CD4-positive, alpha-beta memory T cell (primary cell): ENCODE data around the gene SNX3. TPM values are rescaled to one million over a fixed set of nuclear protein-coding genes. Genes with fewer than 3 reads are reported as not detected.
A peak's percentile ranks its signal among the peaks of the same experiment; 100 is the strongest.

ENCODE experiments used
- CTCF ChIA-PET: fragments of 350-600 bp; sonication (Branson Sonifier 250); formaldehyde crosslinking; loops from one replicate; lab custom pipeline; 2021; ENCODE audit warnings: inconsistent platforms; ENCODE audit not compliant: partially characterized antibody; lab: Charles Lee
- POLR2A ChIA-PET: fragments of 350-600 bp; sonication (Branson Sonifier 250); formaldehyde crosslinking; loops from one replicate; lab custom pipeline; 2021; ENCODE audit not compliant: partially characterized antibody; lab: Charles Lee
- DNase-seq, 5 donors: peaks; one replicate each; pipeline versions ENCODE4 v3.0.0 to v3.0.0-alpha.2; 2020 to 2022; ENCODE audit warnings: mixed read lengths in 1 of 5
- H3K27ac ChIP-seq: one replicate; pipeline ENCODE4 v1.7.0; 2013; ENCODE audit warnings: low read depth, low read length
- H3K27me3 ChIP-seq: 2 replicates; pipeline ENCODE4 v1.7.0; 2013; ENCODE audit warnings: mild to moderate bottlenecking, low read length, moderate library complexity; ENCODE audit not compliant: insufficient read depth
- H3K36me3 ChIP-seq: 2 replicates; pipeline ENCODE4 v1.7.0; 2013; ENCODE audit warnings: mild to moderate bottlenecking, low read length, moderate library complexity; ENCODE audit not compliant: insufficient read depth
- H3K4me1 ChIP-seq: 2 replicates; pipeline ENCODE4 v1.7.0; 2013; ENCODE audit warnings: mild to moderate bottlenecking, low read length, moderate library complexity; ENCODE audit not compliant: insufficient read depth
- H3K4me3 ChIP-seq, 2 donors: one replicate each; pipeline ENCODE4 v1.7.0; 2013; ENCODE audit warnings: low read length in 2 of 2, mild to moderate bottlenecking in 1 of 2
- H3K9me3 ChIP-seq, 2 donors: one replicate each; pipeline ENCODE4 v1.7.0; 2013; ENCODE audit warnings: low read length in 2 of 2, control low read depth in 1 of 2; ENCODE audit not compliant: control insufficient read depth in 1 of 2
- H3K27ac Mint-ChIP-seq, 7 donors: one replicate each; pipeline ENCODE4 v1.8.0; 2020 to 2021; ENCODE audit warnings: mixed read lengths in 7 of 7, mild to moderate bottlenecking in 6 of 7, inconsistent platforms in 3 of 7, moderate library complexity in 3 of 7
- H3K27me3 Mint-ChIP-seq, 2 donors: one replicate each; pipeline ENCODE4 v1.8.0; 2020 to 2021; ENCODE audit warnings: mixed read lengths in 2 of 2
- H3K36me3 Mint-ChIP-seq, 2 donors: one replicate each; pipeline ENCODE4 v1.8.0; 2020 to 2021; ENCODE audit warnings: mixed read lengths in 2 of 2, inconsistent platforms in 1 of 2, mild to moderate bottlenecking in 1 of 2
- H3K4me1 Mint-ChIP-seq, 4 donors: one replicate each; pipeline ENCODE4 v1.8.0; 2020 to 2021; ENCODE audit warnings: mixed read lengths in 4 of 4, mild to moderate bottlenecking in 1 of 4
- H3K4me3 Mint-ChIP-seq, 8 donors: one replicate each; pipeline ENCODE4 v1.8.0; 2020 to 2021; ENCODE audit warnings: mixed read lengths in 8 of 8, mild to moderate bottlenecking in 7 of 8, moderate library complexity in 6 of 8, inconsistent platforms in 3 of 8
- H3K9me3 Mint-ChIP-seq, 8 donors: one replicate each; pipeline ENCODE4 v1.8.0; 2020 to 2021; ENCODE audit warnings: mixed read lengths in 8 of 8, mild to moderate bottlenecking in 5 of 8, inconsistent platforms in 3 of 8, moderate library complexity in 1 of 8
- intact Hi-C: fragments of 100-400 bp; cut with micrococcal nuclease; formaldehyde crosslinking; loops from one replicate; pipeline ENCODE4 v1.15.1; 2023
- polyA plus RNA-seq, 2 donors: library from polyadenylated mRNA; unstranded; fragments of 300-500 nt; fragmentation: Illumina TruSeq; gene quantifications; one replicate each; pipeline ENCODE4 v1.2.3, GENCODE V29; 2021
- total RNA-seq, 2 experiments: library from RNA; stranded (reverse); gene quantifications; one replicate each; pipeline ENCODE4 v1.2.3, GENCODE V29; 2021

The SNX3 gene
- total and polyA plus RNA-seq, 4 experiments from 2014 or later = 65.9 to 261 (median 127) TPM

- H3K4me1 Mint-ChIP-seq = peaks cover 0 to 9% (median 1%) of the 10 kb centered on the region in 4 donors
- intact Hi-C loops = no loop called here
- H3K27me3 ChIP-seq = no peaks in the 10 kb centered on the region
- H3K36me3 Mint-ChIP-seq = peaks cover 42 to 58% of the 10 kb centered on the region in 2 donors
- no peaks in the 10 kb centered on the region for H3K27me3 Mint-ChIP-seq
- no peak for DNase-seq
- no peak overlapping the region for H3K27ac Mint-ChIP-seq
- no peak overlapping the region for H3K27ac ChIP-seq
- H3K4me1 ChIP-seq = no peaks in the 10 kb centered on the region
- no peaks in the 10 kb centered on the region for H3K9me3 ChIP-seq
- no peak overlapping the region for H3K4me3 Mint-ChIP-seq
- H3K9me3 Mint-ChIP-seq = peaks cover 0 to 2% (median 0%) of the 10 kb centered on the region in 8 donors
- ChIA-PET POLR2A (interaction anchor here (0.7 kb wide), 1 partner anchor 746 kb away, joined by 6 read pairs; no protein-coding TSS in a partner anchor), CTCF (interaction anchor here (1.3 kb wide), 1 partner anchor 23 kb away, joined by 3 read pairs; no protein-coding TSS in a partner anchor)
- no peak overlapping the region for H3K4me3 ChIP-seq
- peaks cover 15% of the 10 kb centered on the region for H3K36me3 ChIP-seq
Measured at GRCh38 chr6:108211671-108212070, 49.2 kb downstream of the SNX3 start.

DNA sequence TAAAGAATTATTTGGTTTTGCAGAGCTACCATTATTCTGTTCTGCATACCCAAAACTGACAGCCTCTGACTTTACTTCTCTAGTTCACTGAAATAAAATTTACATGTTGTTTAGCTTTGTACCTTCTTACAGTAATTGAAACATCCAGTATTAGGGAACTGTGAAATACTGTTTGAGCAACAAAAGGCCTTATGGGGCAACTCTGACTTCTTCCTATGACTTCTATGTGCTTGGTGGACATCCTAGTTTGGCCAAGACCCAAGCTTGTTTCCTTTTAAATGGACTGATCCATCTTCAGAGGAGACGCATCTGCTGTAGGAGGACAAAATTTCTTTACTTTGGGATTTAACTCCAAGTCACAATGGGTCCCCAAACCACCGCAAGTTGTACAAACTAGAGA lies 50.3 kb downstream of the SNX3 start:
- Histone ChIP-seq H3K27me3 (no peaks in the 10 kb centered on the region), H3K4me3 (no peak overlapping the region), H3K27ac (no peak overlapping the region), H3K36me3 (peaks cover 15% of the 10 kb centered on the region), H3K9me3 (no peaks in the 10 kb centered on the region), H3K4me1 (no peaks in the 10 kb centered on the region)
- H3K4me1 Mint-ChIP-seq = peaks cover 0 to 9% (median 1%) of the 10 kb centered on the region in 4 donors
- DNase-seq = no peak
- H3K9me3 Mint-ChIP-seq = peaks cover 0 to 2% (median 0%) of the 10 kb centered on the region in 8 donors
- POLR2A ChIA-PET = no interaction called here
- no peak overlapping the region for H3K4me3 Mint-ChIP-seq
- CTCF ChIA-PET = no interaction called here
- peaks cover 46 to 63% of the 10 kb centered on the region in 2 donors for H3K36me3 Mint-ChIP-seq
- H3K27me3 Mint-ChIP-seq = no peaks in the 10 kb centered on the region
- intact Hi-C loops = no loop called here
- H3K27ac Mint-ChIP-seq = peak overlapping the region in 1 of 7 donors; percentile 42

GRCh38 chr6:108209738-108210137 lies 51.1 kb downstream of the SNX3 start:
- Histone ChIP-seq H3K36me3 (peaks cover 15% of the 10 kb centered on the region), H3K27me3 (no peaks in the 10 kb centered on the region), H3K9me3 (no peaks in the 10 kb centered on the region), H3K27ac (no peak overlapping the region), H3K4me1 (no peaks in the 10 kb centered on the region), H3K4me3 (no peak overlapping the region)
- intact Hi-C loops = no loop called here
- Mint-ChIP-seq H3K4me3 (no peak overlapping the region), H3K27ac (no peak overlapping the region), H3K4me1 (peaks cover 0 to 7% (median 0%) of the 10 kb centered on the region in 4 donors), H3K36me3 (peaks cover 39 to 62% of the 10 kb centered on the region in 2 donors), H3K9me3 (peaks cover 0 to 2% (median 0%) of the 10 kb centered on the region in 8 donors), H3K27me3 (no peaks in the 10 kb centered on the region)
- no peak for DNase-seq
- ChIA-PET CTCF (no interaction called here), POLR2A (no interaction called here)

DNA sequence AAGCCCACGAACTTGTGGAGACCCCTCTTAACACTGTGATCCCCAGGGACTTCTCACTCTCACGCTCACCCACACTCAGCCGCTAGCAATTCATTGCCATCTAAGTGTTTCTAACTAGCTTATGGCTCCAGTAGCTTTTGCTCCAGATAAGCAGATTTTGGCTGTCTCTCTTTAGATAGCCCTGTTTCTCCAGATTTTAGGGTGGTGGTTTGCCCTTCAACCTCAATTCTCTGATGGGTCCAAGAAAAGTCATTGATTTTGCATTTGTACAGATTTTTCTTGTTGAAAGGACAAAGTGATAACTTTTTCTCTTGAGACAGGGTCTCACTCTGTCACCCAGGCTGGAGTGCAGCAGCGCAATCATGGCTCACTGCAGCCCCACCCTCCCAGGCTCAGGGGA lies 53.8 kb downstream of the SNX3 start:
- intact Hi-C loops = no loop called here
- no peaks in the 10 kb centered on the region for H3K27me3 Mint-ChIP-seq
- ChIA-PET CTCF (no interaction called here), POLR2A (no interaction called here)
- H3K4me3 ChIP-seq = no peak overlapping the region
- H3K4me1 Mint-ChIP-seq = peaks cover 0 to 3% (median 0%) of the 10 kb centered on the region in 4 donors
- peaks cover 0 to 2% (median 0%) of the 10 kb centered on the region in 8 donors for H3K9me3 Mint-ChIP-seq
- peak overlapping the region in 1 of 7 donors; percentile 29 for H3K27ac Mint-ChIP-seq
- H3K9me3 ChIP-seq = no peaks in the 10 kb centered on the region
- H3K27ac ChIP-seq = no peak overlapping the region
- DNase-seq = no peak
- no peaks in the 10 kb centered on the region for H3K4me1 ChIP-seq
- H3K27me3 ChIP-seq = no peaks in the 10 kb centered on the region
- peaks cover 10% of the 10 kb centered on the region for H3K36me3 ChIP-seq
- H3K4me3 Mint-ChIP-seq = no peak overlapping the region
- peaks cover 37 to 52% of the 10 kb centered on the region in 2 donors for H3K36me3 Mint-ChIP-seq

DNA sequence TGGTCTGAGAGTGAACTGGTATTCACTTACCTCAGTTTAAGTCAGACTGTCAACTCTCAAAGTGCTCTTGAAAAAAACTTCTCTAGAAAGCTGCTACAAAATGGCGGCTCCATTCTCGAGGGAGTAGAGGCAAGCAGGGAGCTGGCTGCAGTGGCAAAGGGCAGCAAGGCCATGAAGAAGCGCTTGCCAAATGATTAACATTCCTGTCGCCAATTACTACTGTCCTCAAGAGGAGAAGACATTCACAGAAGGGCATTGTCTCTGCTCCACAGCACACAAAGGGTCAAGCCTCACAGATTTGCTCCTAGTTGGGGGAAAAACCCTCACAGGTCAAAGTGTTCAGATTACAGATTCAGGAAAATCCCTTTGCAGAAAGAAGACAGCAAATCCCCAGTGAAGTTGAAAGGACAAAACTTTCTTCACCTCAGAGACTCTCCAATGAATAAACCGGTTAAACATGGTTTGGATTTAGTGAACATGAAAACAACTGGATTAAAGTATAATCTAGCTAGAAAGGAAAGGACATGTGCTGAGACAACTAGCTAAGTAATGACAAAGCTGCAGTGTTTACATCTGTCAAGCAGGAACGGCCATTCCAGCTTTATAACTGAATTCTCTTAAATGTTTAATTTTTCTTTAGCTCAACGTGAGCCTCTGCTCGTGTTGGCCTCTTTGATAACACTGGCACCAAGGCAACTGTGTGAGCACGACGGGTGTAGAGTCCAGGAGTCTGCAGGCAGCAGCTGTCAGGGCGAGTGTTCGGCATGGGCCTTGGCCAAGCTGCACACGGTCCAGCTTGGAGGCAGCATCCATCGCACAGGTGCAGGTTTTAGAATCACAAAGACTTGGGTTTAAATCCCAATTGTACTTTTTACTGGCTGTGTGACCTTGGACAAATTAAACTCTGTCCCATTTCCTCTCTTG lies 57.4 kb downstream of the SNX3 start:
- Histone ChIP-seq H3K4me3 (no peak overlapping the region), H3K9me3 (no peaks in the 10 kb centered on the region), H3K27ac (no peak overlapping the region), H3K4me1 (no peaks in the 10 kb centered on the region), H3K36me3 (no peaks in the 10 kb centered on the region), H3K27me3 (no peaks in the 10 kb centered on the region)
- Mint-ChIP-seq H3K27ac (no peak overlapping the region), H3K27me3 (no peaks in the 10 kb centered on the region), H3K36me3 (peaks cover 21 to 29% of the 10 kb centered on the region in 2 donors), H3K9me3 (peaks cover 0 to 2% (median 0%) of the 10 kb centered on the region in 8 donors), H3K4me1 (peaks cover 0 to 2% (median 0%) of the 10 kb centered on the region in 4 donors), H3K4me3 (no peak overlapping the region)
- ChIA-PET POLR2A (no interaction called here), CTCF (interaction anchor here (0.8 kb wide), 1 partner anchor 219 kb away, joined by 3 read pairs; no protein-coding TSS in a partner anchor)
- DNase-seq = no peak
- intact Hi-C loops = no loop called here

GRCh38 chr6:108200631-108201030 lies 60.2 kb downstream of the SNX3 start:
- Histone ChIP-seq H3K4me3 (no peak overlapping the region), H3K4me1 (no peaks in the 10 kb centered on the region), H3K36me3 (no peaks in the 10 kb centered on the region), H3K9me3 (no peaks in the 10 kb centered on the region), H3K27ac (no peak overlapping the region), H3K27me3 (no peaks in the 10 kb centered on the region)
- H3K4me3 Mint-ChIP-seq = no peak overlapping the region
- no peaks in the 10 kb centered on the region for H3K9me3 Mint-ChIP-seq
- no peaks in the 10 kb centered on the region for H3K4me1 Mint-ChIP-seq
- peaks cover 0 to 4% of the 10 kb centered on the region in 2 donors for H3K27me3 Mint-ChIP-seq
- CTCF ChIA-PET = no interaction called here
- H3K27ac Mint-ChIP-seq = no peak overlapping the region
- intact Hi-C loops = no loop called here
- POLR2A ChIA-PET = no interaction called here
- peaks cover 8 to 10% of the 10 kb centered on the region in 2 donors for H3K36me3 Mint-ChIP-seq
- DNase-seq = no peak

DNA sequence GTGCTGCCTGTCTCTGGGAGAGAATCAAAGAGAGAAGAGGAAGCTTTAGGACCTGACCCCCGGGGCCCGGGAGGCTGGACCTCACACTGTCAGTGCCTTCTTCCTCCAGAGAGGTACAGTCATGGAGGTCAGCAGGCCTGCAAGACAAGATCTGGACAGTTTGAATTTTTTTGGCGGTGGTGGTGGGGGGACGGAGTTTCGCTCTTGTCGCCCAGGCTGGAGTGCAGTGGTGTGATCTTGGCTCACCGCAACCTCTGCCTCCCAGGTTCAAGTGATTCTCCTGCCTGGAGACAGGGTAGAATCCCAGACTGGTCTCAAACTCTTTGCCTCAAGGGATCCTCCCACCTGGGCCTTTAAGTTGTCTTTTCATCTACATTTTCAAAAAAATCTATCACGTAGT lies 60.7 kb downstream of the SNX3 start:
- Mint-ChIP-seq H3K27ac (no peak overlapping the region), H3K9me3 (no peaks in the 10 kb centered on the region), H3K4me1 (no peaks in the 10 kb centered on the region), H3K4me3 (no peak overlapping the region), H3K36me3 (peaks cover 7 to 8% of the 10 kb centered on the region in 2 donors), H3K27me3 (peaks cover 0 to 4% of the 10 kb centered on the region in 2 donors)
- Histone ChIP-seq H3K27ac (no peak overlapping the region), H3K4me3 (no peak overlapping the region), H3K4me1 (no peaks in the 10 kb centered on the region), H3K9me3 (no peaks in the 10 kb centered on the region), H3K36me3 (no peaks in the 10 kb centered on the region), H3K27me3 (no peaks in the 10 kb centered on the region)
- ChIA-PET CTCF (no interaction called here), POLR2A (no interaction called here)
- no peak for DNase-seq
- intact Hi-C loops = no loop called here
